Measurements from ENCODE around the gene SLC39A1. TPM values are rescaled to one million over a fixed set of nuclear protein-coding genes. Genes with fewer than 3 reads are reported as not detected.
"Not testable (repeated sequence)": the region's sequence is repeated elsewhere in the genome, so short reads cannot be mapped to it uniquely, and the experiment has no call there.

The SLC39A1 gene
- total and polyA plus RNA-seq, 2 of the 4 experiments (the other 2 are of a cell fraction) = 89.1 to 97.7 TPM

DNA sequence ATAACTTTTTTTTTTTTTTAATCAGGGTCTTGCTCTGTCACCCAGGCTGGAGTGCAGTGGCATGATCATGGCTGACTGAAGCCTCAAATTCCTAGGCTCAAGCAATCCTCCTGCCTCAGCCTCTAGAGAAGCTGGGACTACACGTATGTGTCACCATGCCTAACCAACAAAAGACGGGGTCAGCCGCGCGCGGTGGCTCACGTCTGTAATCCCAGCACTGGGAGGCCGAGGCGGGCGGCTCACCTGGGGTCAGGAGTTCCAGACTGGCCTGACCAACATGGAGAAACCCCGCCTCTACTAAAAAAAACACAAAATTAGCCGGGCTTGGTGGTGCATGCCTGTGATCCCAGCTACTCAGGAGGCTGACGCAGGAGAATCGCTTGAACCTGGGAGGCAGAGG, 49.2 kb upstream of the SLC39A1 start:
- H2AK9ac ChIP-seq (replicated peaks; ENCODE audit: low read depth, low read length, poor library complexity); H3K18ac ChIP-seq (ENCODE audit: low read depth, low read length); H4K5ac ChIP-seq (ENCODE audit: low read depth, low read length); H3K14ac ChIP-seq (replicated peaks; ENCODE audit: low read depth, low read length); CTCF ChIA-PET; H3K9me1 ChIP-seq (ENCODE audit: insufficient read depth, low read length); H3K4ac ChIP-seq (ENCODE audit: low read depth, low read length); H4K20me1 ChIP-seq (ENCODE audit: insufficient read depth, low read length); H3K4me2 ChIP-seq (ENCODE audit: low read depth, low read length); H4K8ac ChIP-seq (ENCODE audit: low read depth in 2 of 2, low read length in 2 of 2); BruUV-seq (replicated peaks); H3K9me3 ChIP-seq (ENCODE audit: control insufficient read depth, insufficient read depth, low read length); H3K27me3 ChIP-seq (ENCODE audit: control insufficient read depth, insufficient read depth, low read length); H3K9ac ChIP-seq (ENCODE audit: low read depth, low read length); H3K27ac ChIP-seq (ENCODE audit: insufficient read depth, low read length); ATAC-seq (ENCODE audit: low read depth); H2AK5ac ChIP-seq (ENCODE audit: low read depth, low read length); H3K36me3 ChIP-seq (ENCODE audit: control insufficient read depth, insufficient read depth, low read length); H3K4me3 ChIP-seq (ENCODE audit: insufficient read depth, low read depth, low read length); intact Hi-C loops (cut with micrococcal nuclease); dilution Hi-C loops (cut with HindIII; ENCODE audit: low sequenced_read_pairs, unreplicated experiment); DNase-seq; H2BK120ac ChIP-seq (ENCODE audit: low read depth, low read length); H3K23ac ChIP-seq (ENCODE audit: low read depth, low read length); H3K4me1 ChIP-seq (ENCODE audit: control insufficient read depth, insufficient read depth, low read length); H3K79me1 ChIP-seq (ENCODE audit: low read depth in 1 of 2, low read length in 2 of 2); H2BK15ac ChIP-seq (ENCODE audit: low read depth, low read length); H4K91ac ChIP-seq (ENCODE audit: insufficient read depth, low read depth, low read length); H2AFZ ChIP-seq (replicated peaks; ENCODE audit: low read length, poor library complexity); H2BK20ac ChIP-seq (ENCODE audit: low read depth, low read length); H3K56ac ChIP-seq (ENCODE audit: extremely low read depth, insufficient read depth, low read length); H2BK5ac ChIP-seq (ENCODE audit: low read depth, low read length, poor library complexity, severe bottlenecking): not testable (repeated sequence)
- POLR2A ChIA-PET (ENCODE audit: unreplicated experiment) = interaction anchor here (0.6 kb wide), 1 partner anchor 124 kb away, joined by 4 read pairs; no protein-coding TSS in a partner anchor
- in situ Hi-C loops (cut with MboI; ENCODE audit: low sequenced_read_pairs) = loop anchor here (10.0 kb wide), 1 partner anchor 132 kb away; no protein-coding TSS in a partner anchor
- WGBS, 2 experiments (ENCODE audit: extremely low coverage in 2 of 2, insufficient read length in 1 of 2) = 95% methylated on average over 7 of the region's 14 CpGs; no CpG with 5 or more reads in 1 of the 2 experiments
